HFF-Myc (cell line): Measurements from ENCODE around the gene LDB2.

ENCODE experiments used
- DNase-seq: peaks from one replicate; pipeline ENCODE4 v3.0.0-alpha.2; 2011; ENCODE audit warnings: low read depth; ENCODE audit errors: extremely low read depth
- H3K4me3 ChIP-seq: replicated peaks from 2 replicates; pipeline ENCODE4 v1.5.1; 2011; ENCODE audit warnings: low read depth, mild to moderate bottlenecking, control low read depth, low read length
- TF ChIP-seq, protein P1 (sequence below): IDR thresholded peaks from 2 replicates; pipeline ENCODE4 v1.5.1; 2012; ENCODE audit warnings: mild to moderate bottlenecking, low read depth, low read length, control low read depth; ENCODE audit errors: missing control alignments

The LDB2 gene

GRCh38 chr4:16732741-16733140, 165.7 kb downstream of the LDB2 start:
- TF ChIP-seq, protein P1, sequence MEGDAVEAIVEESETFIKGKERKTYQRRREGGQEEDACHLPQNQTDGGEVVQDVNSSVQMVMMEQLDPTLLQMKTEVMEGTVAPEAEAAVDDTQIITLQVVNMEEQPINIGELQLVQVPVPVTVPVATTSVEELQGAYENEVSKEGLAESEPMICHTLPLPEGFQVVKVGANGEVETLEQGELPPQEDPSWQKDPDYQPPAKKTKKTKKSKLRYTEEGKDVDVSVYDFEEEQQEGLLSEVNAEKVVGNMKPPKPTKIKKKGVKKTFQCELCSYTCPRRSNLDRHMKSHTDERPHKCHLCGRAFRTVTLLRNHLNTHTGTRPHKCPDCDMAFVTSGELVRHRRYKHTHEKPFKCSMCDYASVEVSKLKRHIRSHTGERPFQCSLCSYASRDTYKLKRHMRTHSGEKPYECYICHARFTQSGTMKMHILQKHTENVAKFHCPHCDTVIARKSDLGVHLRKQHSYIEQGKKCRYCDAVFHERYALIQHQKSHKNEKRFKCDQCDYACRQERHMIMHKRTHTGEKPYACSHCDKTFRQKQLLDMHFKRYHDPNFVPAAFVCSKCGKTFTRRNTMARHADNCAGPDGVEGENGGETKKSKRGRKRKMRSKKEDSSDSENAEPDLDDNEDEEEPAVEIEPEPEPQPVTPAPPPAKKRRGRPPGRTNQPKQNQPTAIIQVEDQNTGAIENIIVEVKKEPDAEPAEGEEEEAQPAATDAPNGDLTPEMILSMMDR: no peak
- no peak overlapping the region for H3K4me3 ChIP-seq
- no peak for DNase-seq

DNA sequence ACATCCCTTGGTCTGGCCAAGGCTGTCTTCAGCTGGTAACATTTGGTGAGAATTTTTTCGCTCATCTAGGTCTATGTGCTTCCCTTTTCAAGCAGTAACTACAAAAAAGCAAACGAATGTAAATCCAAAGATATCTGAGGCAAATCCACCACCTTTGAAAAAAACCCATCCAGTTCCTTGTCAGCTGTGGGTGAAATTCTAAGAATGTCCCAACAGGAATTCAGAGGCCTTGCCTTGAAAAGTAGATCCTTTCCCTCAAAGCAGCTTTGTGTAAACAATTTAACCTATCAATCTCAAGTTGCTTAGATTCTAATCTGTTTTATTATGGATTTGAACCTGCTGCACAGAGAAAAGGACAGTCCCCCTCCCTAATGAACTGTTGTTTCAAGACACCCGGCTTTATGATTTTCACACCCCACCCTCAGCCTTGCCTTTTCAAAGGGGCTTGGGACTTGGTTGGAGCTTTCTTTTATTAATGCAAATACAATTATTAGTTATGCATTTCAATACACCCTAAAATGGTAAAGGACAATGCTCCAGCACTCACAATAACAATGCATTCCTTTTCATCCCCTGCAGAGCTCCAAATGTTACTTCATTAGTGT, 166.6 kb downstream of the LDB2 start:
- H3K4me3 ChIP-seq: no peak overlapping the region
- TF ChIP-seq, protein P1: no peak
- no peak for DNase-seq

- H3K4me3 ChIP-seq: no peak overlapping the region
- DNase-seq: no peak
- TF ChIP-seq, protein P1: no peak
Observed at GRCh38 chr4:16730522-16731205, 167.8 kb downstream of the LDB2 start.

DNA sequence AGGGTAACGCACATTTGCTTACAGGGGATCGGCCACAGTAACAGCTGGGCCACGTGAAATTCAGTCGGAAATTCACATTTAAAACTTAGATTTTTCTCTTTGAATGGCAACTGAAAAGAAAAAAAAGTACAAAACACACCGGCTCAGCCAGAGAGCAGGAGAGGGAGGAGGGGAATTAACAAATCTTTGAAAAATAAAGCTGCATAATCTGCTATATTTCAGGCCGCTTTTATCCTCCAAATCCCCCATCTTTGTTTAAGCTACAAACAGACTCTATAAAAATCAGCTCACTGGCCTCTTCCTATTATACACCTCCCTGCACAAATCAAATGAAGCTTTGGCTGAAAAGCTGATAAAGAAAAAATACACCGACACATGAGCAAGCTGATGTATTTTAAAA, 169.1 kb downstream of the LDB2 start:
- H3K4me3 ChIP-seq: no peak overlapping the region
- TF ChIP-seq, protein P1: no peak
- no peak for DNase-seq

GRCh38 chr4:16728849-16729248, 169.6 kb downstream of the LDB2 start:
- H3K4me3 ChIP-seq: no peak overlapping the region
- DNase-seq: no peak
- TF ChIP-seq, protein P1: no peak

- H3K4me3 ChIP-seq: no peak overlapping the region
- no peak for DNase-seq
- TF ChIP-seq, protein P1: no peak
Observed at GRCh38 chr4:16728111-16728510, 170.3 kb downstream of the LDB2 start.
